Mesenchymal stem cell (in vitro differentiated cells and primary cell): ENCODE results near the gene GOLGA2.
A peak's percentile ranks its signal among the peaks of the same experiment; 100 is the strongest.

Experiments used
- DNase-seq: peaks from one replicate; pipeline ENCODE4 v3.0.0-alpha.2; 2013
- H2AFZ ChIP-seq: one replicate; pipeline ENCODE4 v1.6.1; 2013; ENCODE audit warnings: low read depth, mild to moderate bottlenecking, control low read depth, inconsistent platforms, low read length, moderate library complexity
- H2AK5ac ChIP-seq: 2 replicates; pipeline ENCODE4 v1.6.1; 2013; ENCODE audit warnings: low read length, moderate library complexity, mild to moderate bottlenecking, inconsistent platforms; ENCODE audit not compliant: severe bottlenecking
- H2BK120ac ChIP-seq: one replicate; pipeline ENCODE4 v1.6.1; 2013; ENCODE audit warnings: low read depth, mild to moderate bottlenecking, inconsistent platforms, low read length, moderate library complexity
- H2BK12ac ChIP-seq, 2 experiments: one replicate each; pipeline ENCODE4 v1.6.1; 2013; ENCODE audit warnings: inconsistent platforms in 2 of 2, low read length in 2 of 2, mild to moderate bottlenecking in 2 of 2, moderate library complexity in 2 of 2, control low read depth in 1 of 2
- H2BK15ac ChIP-seq: one replicate; pipeline ENCODE4 v1.6.1; 2013; ENCODE audit warnings: mild to moderate bottlenecking, low read depth, inconsistent platforms; ENCODE audit not compliant: poor library complexity, severe bottlenecking
- H2BK5ac ChIP-seq: 2 replicates; pipeline ENCODE4 v1.6.1; 2013; ENCODE audit warnings: low read depth, mild to moderate bottlenecking, low read length, control low read depth, inconsistent platforms; ENCODE audit not compliant: poor library complexity, severe bottlenecking
- H3K14ac ChIP-seq, 2 experiments: one replicate each; pipeline ENCODE4 v1.6.1; 2013; ENCODE audit warnings: inconsistent platforms in 2 of 2, low read length in 2 of 2, control low read depth in 1 of 2, mild to moderate bottlenecking in 1 of 2, moderate library complexity in 1 of 2
- H3K18ac ChIP-seq, 2 experiments: one replicate each; pipeline ENCODE4 v1.6.1; 2013; ENCODE audit warnings: inconsistent platforms in 2 of 2, low read length in 2 of 2, control low read depth in 1 of 2, low read depth in 1 of 2, mild to moderate bottlenecking in 1 of 2
- H3K23ac ChIP-seq, 2 experiments: one replicate each; pipeline ENCODE4 v1.6.1; 2013; ENCODE audit warnings: inconsistent platforms in 2 of 2, low read length in 2 of 2, mild to moderate bottlenecking in 2 of 2, moderate library complexity in 2 of 2, control low read depth in 1 of 2
- H3K27ac ChIP-seq: 2 replicates; pipeline ENCODE4 v1.5.1; 2013; ENCODE audit warnings: mild to moderate bottlenecking, moderate library complexity, low read length, control low read depth, inconsistent platforms; ENCODE audit not compliant: poor library complexity, severe bottlenecking
- H3K27me3 ChIP-seq, 2 experiments: 2 replicates each; pipeline versions ENCODE4 v1.6.1 to v1.7.0; 2013; ENCODE audit warnings: low read length in 2 of 2, mild to moderate bottlenecking in 2 of 2, moderate library complexity in 2 of 2, control low read depth in 1 of 2, inconsistent platforms in 1 of 2; ENCODE audit not compliant: control insufficient read depth in 1 of 2, insufficient read depth in 1 of 2
- H3K36me3 ChIP-seq, 2 experiments: 2 replicates each; pipeline versions ENCODE4 v1.6.1 to v1.7.0; 2013; ENCODE audit warnings: low read length in 2 of 2, control low read depth in 1 of 2, inconsistent platforms in 1 of 2, low read depth in 1 of 2, mild to moderate bottlenecking in 1 of 2; ENCODE audit not compliant: insufficient read depth in 2 of 2, control insufficient read depth in 1 of 2
- H3K4ac ChIP-seq, 2 experiments: one replicate each; pipeline ENCODE4 v1.6.1; 2013; ENCODE audit warnings: inconsistent platforms in 2 of 2, low read length in 2 of 2, mild to moderate bottlenecking in 2 of 2, moderate library complexity in 2 of 2, control low read depth in 1 of 2, low read depth in 1 of 2
- H3K4me1 ChIP-seq: 2 replicates; pipeline ENCODE4 v1.6.1; 2013; ENCODE audit warnings: low read depth, low read length, control low read depth; ENCODE audit not compliant: control insufficient read depth, insufficient read depth
- H3K4me2 ChIP-seq: 2 replicates; pipeline ENCODE4 v1.6.1; 2013; ENCODE audit warnings: low read length, mild to moderate bottlenecking, inconsistent platforms; ENCODE audit not compliant: poor library complexity, severe bottlenecking
- H3K4me3 ChIP-seq, 2 experiments: 2 replicates each; pipeline versions ENCODE4 v1.5.1 to v1.7.0; 2013; ENCODE audit warnings: low read length in 2 of 2, mild to moderate bottlenecking in 2 of 2, control low read depth in 1 of 2, low read depth in 1 of 2; ENCODE audit not compliant: insufficient read depth in 1 of 2
- H3K79me1 ChIP-seq: replicated peaks from 2 replicates; pipeline ENCODE4 v1.6.1; 2013; ENCODE audit warnings: mild to moderate bottlenecking, control low read depth, low read length, inconsistent platforms; ENCODE audit not compliant: poor library complexity, severe bottlenecking
- H3K9ac ChIP-seq: 2 replicates; pipeline ENCODE4 v1.7.0; 2013; ENCODE audit warnings: mild to moderate bottlenecking, low read length, moderate library complexity
- H3K9me3 ChIP-seq: 2 replicates; pipeline ENCODE4 v1.7.0; 2013; ENCODE audit warnings: mild to moderate bottlenecking, low read length; ENCODE audit not compliant: control insufficient read depth
- H4K8ac ChIP-seq: one replicate; pipeline ENCODE4 v1.6.1; 2013; ENCODE audit warnings: inconsistent platforms, mild to moderate bottlenecking, low read length, moderate library complexity
- H4K91ac ChIP-seq: one replicate; pipeline ENCODE4 v1.6.1; 2013; ENCODE audit warnings: mild to moderate bottlenecking, low read length, inconsistent platforms
- WGBS: methylation state at CpG from one replicate; pipeline ENCODE4 v1.1.7; 2013; ENCODE audit warnings: mixed read lengths; 5-methylcytosine and 5-hydroxymethylcytosine counted together

The GOLGA2 gene

DNA sequence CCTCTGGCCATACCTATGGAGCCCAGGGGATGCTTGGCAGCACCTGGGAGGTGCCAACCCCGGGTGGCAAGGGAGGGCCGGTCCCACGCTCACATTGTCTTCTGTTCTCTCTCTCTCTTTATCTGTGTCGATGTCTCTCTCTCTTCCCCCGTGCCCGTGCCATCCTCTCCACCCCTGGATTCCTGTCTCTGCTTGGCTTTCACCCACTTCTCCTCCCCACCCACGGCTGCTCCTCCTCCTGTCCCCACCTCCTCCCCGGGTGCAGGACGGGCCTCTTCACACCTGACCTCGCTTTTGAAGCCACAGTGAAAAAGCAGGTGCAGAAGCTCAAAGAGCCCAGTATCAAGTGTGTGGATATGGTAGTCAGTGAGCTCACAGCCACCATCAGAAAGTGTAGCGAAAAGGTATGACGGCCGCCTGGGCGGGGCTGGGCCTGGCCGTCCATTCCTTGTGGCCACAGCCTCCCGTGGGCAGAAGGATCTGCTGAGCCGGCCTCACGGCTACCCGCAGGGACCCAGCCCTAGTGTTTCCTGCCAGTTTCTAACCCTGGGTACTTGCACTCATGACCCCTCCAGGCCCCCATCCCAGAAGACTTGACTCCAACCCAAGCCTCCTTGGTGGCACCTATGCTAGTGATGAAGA lies 49.9 kb downstream of the GOLGA2 start:
- no peak overlapping the region for H2BK120ac ChIP-seq
- H3K4ac ChIP-seq, result no peak overlapping the region
- no peak overlapping the region for H3K4me2 ChIP-seq
- no peak overlapping the region for H3K23ac ChIP-seq
- H3K27me3 ChIP-seq, result no peaks in the 10 kb centered on the region
- H4K8ac ChIP-seq, result no peak overlapping the region
- H4K91ac ChIP-seq, result no peak overlapping the region
- no peak overlapping the region for H3K14ac ChIP-seq
- H2BK5ac ChIP-seq, result no peak overlapping the region
- no peaks in the 10 kb centered on the region for H3K79me1 ChIP-seq
- no peaks in the 10 kb centered on the region for H3K4me1 ChIP-seq
- no peak for DNase-seq
- H3K9ac ChIP-seq, result no peak overlapping the region
- H3K27ac ChIP-seq, result no peak overlapping the region
- no peak overlapping the region for H3K18ac ChIP-seq
- H3K36me3 ChIP-seq, result peaks cover 47 to 50% of the 10 kb centered on the region in 2 experiments
- no peak overlapping the region for H2AK5ac ChIP-seq
- no peak overlapping the region for H3K4me3 ChIP-seq
- 92% methylated on average over 16 of the region's 19 CpGs for WGBS
- no peak overlapping the region for H2AFZ ChIP-seq
- no peak overlapping the region for H2BK15ac ChIP-seq
- H3K9me3 ChIP-seq, result no peaks in the 10 kb centered on the region
- no peak overlapping the region for H2BK12ac ChIP-seq

DNA sequence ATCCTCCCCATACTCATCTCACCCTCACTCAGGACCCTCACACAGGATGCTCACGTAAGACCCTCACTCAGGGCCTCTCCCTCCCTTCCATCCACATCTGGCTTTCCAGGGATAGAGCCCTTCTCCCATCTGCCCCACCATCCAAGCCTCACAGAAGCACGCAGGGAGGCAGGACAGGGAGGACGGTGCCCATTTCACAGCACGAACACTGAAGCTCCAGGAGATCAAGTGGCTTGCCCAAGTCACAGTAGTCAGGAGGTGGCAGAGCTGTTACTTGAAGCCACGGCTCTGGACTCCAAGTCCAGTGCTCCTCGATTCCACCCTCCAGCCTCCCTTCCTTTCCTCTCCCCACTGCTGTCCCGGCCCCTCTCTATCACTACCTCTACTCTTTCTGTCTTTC lies 50.9 kb downstream of the GOLGA2 start:
- Histone ChIP-seq H4K8ac (no peak overlapping the region), H3K18ac (no peak overlapping the region)
- 90% methylated on average over 5 of the region's 7 CpGs for WGBS

DNA sequence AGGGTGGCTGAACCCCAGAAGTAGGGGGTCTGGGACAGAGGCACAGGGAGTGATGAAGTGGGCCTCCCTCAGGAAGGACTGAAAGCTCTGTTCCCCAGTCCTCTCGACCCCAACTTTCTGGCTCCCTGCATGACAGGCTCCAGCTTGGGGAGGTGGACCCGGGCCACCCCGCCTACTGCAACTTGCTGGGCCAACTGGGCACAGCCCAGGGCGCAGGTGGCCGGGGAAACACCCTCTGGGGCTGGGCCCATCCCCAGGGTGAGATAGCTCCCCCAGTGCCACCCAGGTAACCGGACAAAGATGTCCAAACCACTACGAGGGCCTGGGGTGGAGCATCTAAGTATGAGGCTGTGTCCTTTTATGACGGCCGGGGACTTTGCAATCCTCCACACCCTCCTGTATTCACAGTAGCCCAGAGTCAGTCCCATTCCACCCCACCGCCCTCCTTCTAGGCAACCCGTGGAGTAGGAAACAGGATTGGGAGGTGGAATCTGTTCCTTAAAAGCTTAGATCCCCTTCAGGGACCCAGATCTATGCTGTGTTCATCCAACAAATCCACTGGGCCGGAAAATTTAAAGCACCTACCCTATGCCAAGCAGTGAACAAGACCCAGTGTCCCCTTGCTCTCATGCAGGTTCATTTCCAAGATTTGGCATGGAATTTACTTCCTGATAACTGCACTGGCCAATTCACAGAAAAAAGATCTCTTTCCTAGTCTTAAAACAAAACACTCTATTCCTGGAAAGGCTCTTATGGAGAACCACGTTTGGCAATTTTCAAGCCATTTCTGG lies 52.7 kb downstream of the GOLGA2 start:
- Histone ChIP-seq H3K79me1 (no peaks in the 10 kb centered on the region), H3K9ac (no peak overlapping the region), H3K36me3 (peaks cover 70 to 76% of the 10 kb centered on the region in 2 experiments), H3K4me3 (no peak overlapping the region), H2AFZ (no peak overlapping the region), H3K27me3 (no peaks in the 10 kb centered on the region), H2BK12ac (no peak overlapping the region), H3K4me2 (no peak overlapping the region), H2BK5ac (no peak overlapping the region), H3K4me1 (peaks cover 9% of the 10 kb centered on the region), H4K91ac (no peak overlapping the region), H4K8ac (no peak overlapping the region), H3K18ac (no peak overlapping the region), H3K14ac (no peak overlapping the region), H3K27ac (no peak overlapping the region), H3K4ac (no peak overlapping the region), H2BK15ac (no peak overlapping the region), H3K23ac (no peak overlapping the region), H2AK5ac (no peak overlapping the region), H2BK120ac (no peak overlapping the region), H3K9me3 (no peaks in the 10 kb centered on the region)
- WGBS, result 94% methylated on average over 9 of the region's 13 CpGs
- DNase-seq, result no peak

More for the DNA sequence above, 50.9 kb downstream of the GOLGA2 start:
- Histone ChIP-seq H3K9ac (no peak overlapping the region), H3K4me1 (no peaks in the 10 kb centered on the region), H2BK12ac (no peak overlapping the region), H2AFZ (no peak overlapping the region), H3K27me3 (no peaks in the 10 kb centered on the region), H2BK5ac (no peak overlapping the region), H3K4me3 (no peak overlapping the region), H3K23ac (no peak overlapping the region), H3K36me3 (peaks cover 54 to 58% of the 10 kb centered on the region in 2 experiments), H3K79me1 (no peaks in the 10 kb centered on the region), H3K4me2 (no peak overlapping the region), H2AK5ac (no peak overlapping the region), H3K14ac (peak overlapping the region in 1 of 2 experiments; percentile 62), H2BK120ac (no peak overlapping the region), H2BK15ac (no peak overlapping the region), H4K91ac (no peak overlapping the region), H3K4ac (no peak overlapping the region), H3K27ac (no peak overlapping the region), H3K9me3 (no peaks in the 10 kb centered on the region)
- DNase-seq, result no peak

DNA sequence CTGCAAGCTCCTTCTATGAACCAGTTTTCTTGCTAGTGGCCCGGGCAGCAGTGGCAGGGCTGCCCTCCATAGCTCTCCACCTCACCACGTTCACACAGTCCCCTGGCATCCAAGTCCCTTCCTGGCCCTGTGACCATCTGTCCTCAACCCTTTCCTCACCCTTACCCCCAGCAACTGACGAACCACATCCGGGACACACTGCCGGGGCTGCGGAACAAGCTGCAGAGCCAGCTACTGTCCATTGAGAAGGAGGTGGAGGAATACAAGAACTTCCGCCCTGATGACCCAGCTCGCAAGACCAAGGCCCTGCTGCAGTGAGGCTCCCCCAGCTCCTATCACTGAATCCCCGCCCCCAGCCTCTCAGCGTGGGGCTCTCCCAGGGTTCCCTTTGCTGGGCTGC lies 53.8 kb downstream of the GOLGA2 start:
- no peak overlapping the region for H2AFZ ChIP-seq
- peaks cover 16% of the 10 kb centered on the region for H3K4me1 ChIP-seq
- H3K18ac ChIP-seq, result no peak overlapping the region
- H3K4me3 ChIP-seq, result no peak overlapping the region
- H2BK15ac ChIP-seq, result no peak overlapping the region
- H2AK5ac ChIP-seq, result no peak overlapping the region
- H2BK120ac ChIP-seq, result no peak overlapping the region
- H3K9ac ChIP-seq, result no peak overlapping the region
- H4K8ac ChIP-seq, result no peak overlapping the region
- H3K79me1 ChIP-seq, result peaks cover 2% of the 10 kb centered on the region
- H3K36me3 ChIP-seq, result peaks cover 72 to 75% of the 10 kb centered on the region in 2 experiments
- H3K14ac ChIP-seq, result no peak overlapping the region
- no peak overlapping the region for H3K4me2 ChIP-seq
- H2BK12ac ChIP-seq, result no peak overlapping the region
- H3K23ac ChIP-seq, result no peak overlapping the region
- no peaks in the 10 kb centered on the region for H3K27me3 ChIP-seq
- H2BK5ac ChIP-seq, result no peak overlapping the region
- H4K91ac ChIP-seq, result no peak overlapping the region
- no peak overlapping the region for H3K4ac ChIP-seq
- no peak for DNase-seq
- no peak overlapping the region for H3K27ac ChIP-seq
- no peaks in the 10 kb centered on the region for H3K9me3 ChIP-seq
- WGBS, result 90% methylated on average over 10 of the region's 10 CpGs
